IPS-11a (cell line): ENCODE measurements around the gene MAGEA12.
"Not testable (repeated sequence)": the region's sequence is repeated elsewhere in the genome, so short reads cannot be mapped to it uniquely, and the experiment has no call there.

Source experiments
- H3K4me3 ChIP-seq: one replicate; pipeline ENCODE4 v1.5.1; 2013; ENCODE audit warnings: low read depth, low read length, control low read depth

The MAGEA12 gene, protein sequence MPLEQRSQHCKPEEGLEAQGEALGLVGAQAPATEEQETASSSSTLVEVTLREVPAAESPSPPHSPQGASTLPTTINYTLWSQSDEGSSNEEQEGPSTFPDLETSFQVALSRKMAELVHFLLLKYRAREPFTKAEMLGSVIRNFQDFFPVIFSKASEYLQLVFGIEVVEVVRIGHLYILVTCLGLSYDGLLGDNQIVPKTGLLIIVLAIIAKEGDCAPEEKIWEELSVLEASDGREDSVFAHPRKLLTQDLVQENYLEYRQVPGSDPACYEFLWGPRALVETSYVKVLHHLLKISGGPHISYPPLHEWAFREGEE

DNA sequence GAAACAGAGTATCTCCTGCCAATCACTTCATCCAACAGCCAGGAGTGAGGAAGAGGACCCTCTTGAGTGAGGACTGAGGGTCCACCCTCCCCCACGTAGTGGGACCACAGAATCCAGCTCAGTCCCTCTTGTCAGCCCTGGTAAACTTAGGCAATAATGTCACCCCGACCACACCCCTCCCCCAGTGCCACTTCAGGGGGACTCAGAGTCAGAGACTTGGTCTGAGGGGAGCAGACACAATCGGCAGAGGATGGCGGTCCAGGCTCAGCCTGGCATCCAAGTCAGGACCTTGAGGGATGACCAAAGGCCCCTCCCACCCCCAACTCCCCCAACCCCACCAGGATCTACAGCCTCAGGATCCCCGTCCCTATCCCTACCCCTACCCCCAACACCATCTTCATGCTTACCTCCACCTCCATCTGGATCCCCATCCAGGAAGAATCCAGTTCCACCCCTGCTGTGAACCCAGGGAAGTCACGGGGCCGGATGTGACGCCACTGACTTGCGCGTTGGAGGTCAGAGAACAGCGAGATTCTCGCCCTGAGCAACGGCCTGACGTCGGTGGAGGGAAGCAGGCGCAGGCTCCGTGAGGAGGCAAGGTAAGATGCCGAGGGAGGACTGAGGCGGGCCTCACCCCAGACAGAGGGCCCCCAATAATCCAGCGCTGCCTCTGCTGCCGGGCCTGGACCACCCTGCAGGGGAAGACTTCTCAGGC is at the start of gene MAGEA12, which contains the start of gene CSAG1:
Gene MAGEA12 (plus strand): TSS at position 497 of the 715 bp plus-strand sequence. CDS start 2,405 bp downstream, outside the sequence.
Gene CSAG1 (minus strand): TSS at position 461 of the 715 bp plus-strand sequence. CDS start 1,261 bp downstream, outside the sequence.
- no peak within 1 kb of the TSS for H3K4me3 ChIP-seq

DNA sequence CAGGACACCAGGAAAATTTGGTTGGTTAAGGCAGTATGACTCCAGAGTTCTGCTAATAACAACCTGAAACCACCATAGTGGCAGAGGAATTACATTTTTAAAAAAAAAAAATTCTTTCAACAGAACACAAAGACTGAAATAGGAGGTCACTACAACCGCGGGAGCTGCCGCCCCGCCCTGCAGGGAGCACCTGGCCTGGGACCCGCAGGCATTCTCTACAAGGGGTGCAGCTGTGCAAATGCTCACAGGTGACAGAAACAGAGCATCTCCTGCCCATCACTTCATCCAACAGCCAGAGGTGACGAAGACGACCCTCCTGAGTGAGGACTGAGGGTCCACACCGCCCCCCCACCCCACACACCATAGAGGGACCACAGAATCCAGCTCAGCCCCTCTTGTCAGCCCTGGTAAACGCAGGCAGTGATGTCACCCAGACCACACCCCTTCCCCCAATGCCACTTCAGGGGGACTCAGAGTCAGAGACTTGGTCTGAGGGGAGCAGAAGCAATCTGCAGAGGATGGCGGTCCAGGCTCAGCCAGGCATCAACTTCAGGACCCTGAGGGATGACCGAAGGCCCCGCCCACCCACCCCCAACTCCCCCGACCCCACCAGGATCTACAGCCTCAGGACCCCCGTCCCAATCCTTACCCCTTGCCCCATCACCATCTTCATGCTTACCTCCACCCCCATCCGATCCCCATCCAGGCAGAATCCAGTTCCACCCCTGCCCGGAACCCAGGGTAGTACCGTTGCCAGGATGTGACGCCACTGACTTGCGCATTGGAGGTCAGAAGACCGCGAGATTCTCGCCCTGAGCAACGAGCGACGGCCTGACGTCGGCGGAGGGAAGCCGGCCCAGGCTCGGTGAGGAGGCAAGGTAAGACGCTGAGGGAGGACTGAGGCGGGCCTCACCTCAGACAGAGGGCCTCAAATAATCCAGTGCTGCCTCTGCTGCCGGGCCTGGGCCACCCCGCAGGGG is 35.3 kb upstream of the MAGEA12 start, which contains the start of gene MAGEA3:
Gene MAGEA3 (plus strand): TSS at position 843 of the 980 bp plus-strand sequence. CDS start 2,039 bp downstream, outside the sequence.
- not testable (repeated sequence) for H3K4me3 ChIP-seq

DNA sequence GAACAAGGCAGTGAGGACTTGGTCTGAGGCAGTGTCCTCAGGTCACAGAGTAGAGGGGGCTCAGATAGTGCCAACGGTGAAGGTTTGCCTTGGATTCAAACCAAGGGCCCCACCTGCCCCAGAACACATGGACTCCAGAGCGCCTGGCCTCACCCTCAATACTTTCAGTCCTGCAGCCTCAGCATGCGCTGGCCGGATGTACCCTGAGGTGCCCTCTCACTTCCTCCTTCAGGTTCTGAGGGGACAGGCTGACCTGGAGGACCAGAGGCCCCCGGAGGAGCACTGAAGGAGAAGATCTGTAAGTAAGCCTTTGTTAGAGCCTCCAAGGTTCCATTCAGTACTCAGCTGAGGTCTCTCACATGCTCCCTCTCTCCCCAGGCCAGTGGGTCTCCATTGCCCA is 33.2 kb upstream of the MAGEA12 start:
- H3K4me3 ChIP-seq: not testable (repeated sequence)

DNA sequence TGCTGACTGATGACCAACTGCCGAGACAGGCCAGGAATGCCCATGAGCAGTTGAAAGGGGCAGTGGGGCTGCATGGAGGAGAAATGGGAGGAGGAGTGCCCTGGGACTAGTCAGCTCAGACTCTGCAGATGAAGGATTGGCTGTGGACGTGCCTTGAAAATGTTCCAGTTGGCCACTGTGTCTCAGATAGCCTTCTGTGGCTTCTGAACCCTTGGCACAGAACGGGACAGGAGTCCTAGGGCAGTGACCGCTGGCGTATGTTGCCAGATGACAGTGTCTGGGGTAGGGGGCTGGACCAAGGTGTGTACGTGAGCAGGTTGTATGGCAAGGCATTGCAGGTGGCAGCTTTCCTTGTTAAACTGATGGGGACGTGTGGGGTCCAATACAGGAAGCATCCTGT is 27.1 kb upstream of the MAGEA12 start:
- H3K4me3 ChIP-seq: not testable (repeated sequence)

DNA sequence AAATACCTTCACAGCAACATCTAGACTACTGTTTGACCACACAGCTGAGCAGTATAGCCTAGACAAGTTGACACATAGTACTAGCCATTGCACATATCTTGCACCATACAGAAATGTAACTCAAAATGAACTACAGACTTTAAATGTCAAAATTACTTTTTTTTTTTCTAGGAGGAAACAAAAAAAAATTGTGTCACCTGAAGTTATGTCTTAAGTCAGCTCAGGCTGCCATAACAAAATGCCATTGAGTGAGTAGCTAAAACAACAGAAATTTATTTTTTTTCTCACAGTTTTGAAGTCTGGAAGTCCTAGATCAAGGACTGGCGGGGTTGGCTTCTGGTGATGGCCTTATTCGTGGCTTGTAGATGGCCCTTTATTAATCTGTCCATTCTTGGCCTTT is 24.4 kb upstream of the MAGEA12 start, which contains the start of gene CSAG2:
Gene CSAG2 (minus strand): TSS at position 101 of the 400 bp plus-strand sequence. CDS start 161 bp downstream, outside the sequence.
- not testable (repeated sequence) for H3K4me3 ChIP-seq

DNA sequence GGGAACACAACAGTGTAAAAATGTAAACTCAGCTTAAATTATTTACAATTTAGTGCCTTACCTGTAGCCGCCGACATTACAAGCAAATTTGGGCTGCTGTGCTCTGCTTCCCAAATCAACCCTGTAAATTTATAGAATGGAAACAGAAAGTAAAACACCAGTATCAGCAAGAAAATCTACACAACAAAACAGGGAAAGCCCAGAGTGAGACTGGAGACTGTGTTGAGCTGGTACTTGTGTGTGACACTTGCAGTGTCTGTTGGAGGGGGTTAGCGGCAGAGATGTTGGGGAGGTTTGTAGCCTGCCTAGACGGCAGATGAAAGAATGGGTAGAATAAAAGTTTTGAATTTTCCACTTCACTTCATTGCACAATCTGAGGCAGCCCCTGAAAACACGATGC is 20.4 kb upstream of the MAGEA12 start:
- H3K4me3 ChIP-seq: not testable (repeated sequence)

DNA sequence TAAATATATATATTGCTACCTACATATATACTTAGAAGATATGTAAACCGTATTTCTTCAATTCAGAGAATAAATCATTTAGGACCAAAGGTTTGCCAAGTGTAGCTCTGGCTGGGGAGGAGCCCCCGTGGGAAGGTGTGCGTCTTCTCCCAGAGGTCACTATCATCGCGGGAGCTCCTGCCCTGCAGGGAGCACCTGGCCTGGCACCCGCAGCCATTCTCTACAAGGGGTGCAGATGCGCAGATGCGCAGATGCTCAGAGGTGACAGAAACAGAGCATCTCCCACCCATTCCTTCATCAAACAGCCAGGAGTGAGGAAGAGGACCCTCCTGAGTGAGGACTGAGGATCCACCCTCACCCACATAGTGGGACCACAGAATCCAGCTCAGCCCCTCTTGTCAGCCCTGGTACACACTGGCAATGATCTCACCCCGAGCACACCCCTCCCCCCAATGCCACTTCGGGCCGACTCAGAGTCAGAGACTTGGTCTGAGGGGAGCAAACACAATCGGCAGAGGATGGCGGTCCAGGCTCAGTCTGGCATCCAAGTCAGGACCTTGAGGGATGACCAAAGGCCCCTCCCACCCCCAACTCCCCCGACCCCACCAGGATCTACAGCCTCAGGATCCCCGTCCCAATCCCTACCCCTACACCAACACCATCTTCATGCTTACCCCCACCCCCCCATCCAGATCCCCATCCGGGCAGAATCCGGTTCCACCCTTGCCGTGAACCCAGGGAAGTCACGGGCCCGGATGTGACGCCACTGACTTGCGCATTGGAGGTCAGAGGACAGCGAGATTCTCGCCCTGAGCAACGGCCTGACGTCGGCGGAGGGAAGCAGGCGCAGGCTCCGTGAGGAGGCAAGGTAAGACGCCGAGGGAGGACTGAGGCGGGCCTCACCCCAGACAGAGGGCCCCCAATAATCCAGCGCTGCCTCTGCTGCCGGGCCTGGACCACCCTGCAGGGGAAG is 19.5 kb upstream of the MAGEA12 start, which contains the start of gene MAGEA2B:
Gene MAGEA2B (plus strand): TSS at position 814 of the 973 bp plus-strand sequence. CDS start 2,479 bp downstream, outside the sequence.
- not testable (repeated sequence) for H3K4me3 ChIP-seq

DNA sequence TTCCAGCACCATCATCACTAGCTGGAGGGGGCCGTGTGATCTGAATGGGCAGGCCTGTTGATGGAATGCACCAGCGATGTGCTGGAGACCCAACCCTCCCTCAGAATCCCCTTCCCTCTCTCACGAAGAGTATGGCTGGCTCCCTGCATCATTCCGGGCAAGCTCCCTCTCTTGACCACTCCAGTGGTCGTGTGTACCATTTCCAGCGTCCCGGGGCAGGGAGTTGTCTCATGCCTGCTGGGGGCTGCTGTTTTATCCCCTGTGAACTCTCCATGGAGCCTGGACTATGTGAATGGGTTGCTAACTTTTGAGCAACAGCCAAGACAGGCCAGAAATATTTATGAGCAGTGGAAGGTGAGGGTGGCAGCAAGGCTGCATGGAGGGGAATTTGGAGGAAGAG is 8.1 kb upstream of the MAGEA12 start:
- H3K4me3 ChIP-seq: no peak overlapping the region

DNA sequence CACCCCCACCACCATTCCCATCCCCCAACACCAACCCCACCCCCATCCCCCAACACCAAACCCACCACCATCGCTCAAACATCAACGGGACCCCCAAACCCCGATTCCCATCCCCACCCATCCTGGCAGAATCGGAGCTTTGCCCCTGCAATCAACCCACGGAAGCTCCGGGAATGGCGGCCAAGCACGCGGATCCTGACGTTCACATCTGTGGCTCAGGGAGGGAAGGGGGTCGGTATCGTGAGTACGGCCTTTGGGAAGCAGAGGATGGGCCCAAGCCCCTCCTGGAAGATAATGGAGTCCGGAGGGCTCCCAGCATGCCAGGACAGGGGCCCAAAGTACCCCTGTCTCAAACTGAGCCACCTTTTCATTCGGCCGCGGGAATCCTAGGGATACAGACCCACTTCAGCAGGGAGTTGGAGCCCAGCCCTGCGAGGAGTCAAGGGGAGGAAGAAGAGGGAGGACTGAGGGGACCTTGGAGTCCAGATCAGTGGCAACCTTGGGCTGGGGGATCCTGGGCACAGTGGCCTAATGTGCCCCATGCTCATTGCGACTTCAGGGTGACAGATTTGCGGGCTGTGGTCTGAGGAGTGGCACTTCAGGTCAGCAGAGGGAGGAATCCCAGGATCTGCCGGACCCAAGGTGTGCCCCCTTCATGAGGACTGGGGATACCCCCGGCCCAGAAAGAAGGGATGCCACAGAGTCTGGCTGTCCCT is 744 bp downstream of the MAGEA12 start:
- not testable (repeated sequence) for H3K4me3 ChIP-seq

DNA sequence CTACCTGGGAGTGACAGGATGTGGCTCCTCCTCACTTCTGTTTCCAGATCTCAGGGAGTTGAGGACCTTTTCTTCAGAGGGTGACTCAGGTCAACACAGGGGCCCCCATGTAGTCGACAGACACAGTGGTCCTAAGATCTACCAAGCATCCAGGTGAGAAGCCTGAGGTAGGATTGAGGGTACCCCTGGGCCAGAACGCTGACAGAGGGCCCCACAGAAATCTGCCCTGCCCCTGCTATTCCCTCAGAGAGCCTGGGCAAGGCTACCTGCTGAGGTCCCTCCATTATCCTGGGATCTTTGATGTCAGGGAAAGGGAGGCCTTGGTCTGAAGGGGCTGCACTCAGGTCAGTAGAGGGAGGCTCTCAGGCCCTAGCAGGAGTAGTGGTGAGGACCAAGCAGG is 1.5 kb downstream of the MAGEA12 start:
- H3K4me3 ChIP-seq: no peak overlapping the region

DNA sequence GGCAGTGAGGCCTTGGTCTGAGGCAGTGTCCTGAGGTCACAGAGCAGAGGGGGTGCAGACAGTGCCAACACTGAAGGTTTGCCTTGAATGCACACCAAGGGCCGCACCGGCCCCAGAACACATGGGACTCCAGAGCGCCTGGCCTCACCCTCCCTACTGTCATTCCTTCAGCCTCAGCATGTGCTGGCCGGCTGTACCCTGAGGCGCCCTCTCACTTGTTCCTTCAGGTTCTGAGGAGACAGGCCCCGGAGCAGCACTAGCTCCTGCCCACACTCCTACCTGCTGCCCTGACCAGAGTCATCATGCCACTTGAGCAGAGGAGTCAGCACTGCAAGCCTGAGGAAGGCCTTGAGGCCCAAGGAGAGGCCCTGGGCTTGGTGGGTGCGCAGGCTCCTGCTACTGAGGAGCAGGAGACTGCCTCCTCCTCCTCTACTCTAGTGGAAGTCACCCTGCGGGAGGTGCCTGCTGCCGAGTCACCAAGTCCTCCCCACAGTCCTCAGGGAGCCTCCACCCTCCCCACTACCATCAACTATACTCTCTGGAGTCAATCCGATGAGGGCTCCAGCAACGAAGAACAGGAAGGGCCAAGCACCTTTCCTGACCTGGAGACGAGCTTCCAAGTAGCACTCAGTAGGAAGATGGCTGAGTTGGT is 2.4 kb downstream of the MAGEA12 start:
- H3K4me3 ChIP-seq: no peak overlapping the region

DNA sequence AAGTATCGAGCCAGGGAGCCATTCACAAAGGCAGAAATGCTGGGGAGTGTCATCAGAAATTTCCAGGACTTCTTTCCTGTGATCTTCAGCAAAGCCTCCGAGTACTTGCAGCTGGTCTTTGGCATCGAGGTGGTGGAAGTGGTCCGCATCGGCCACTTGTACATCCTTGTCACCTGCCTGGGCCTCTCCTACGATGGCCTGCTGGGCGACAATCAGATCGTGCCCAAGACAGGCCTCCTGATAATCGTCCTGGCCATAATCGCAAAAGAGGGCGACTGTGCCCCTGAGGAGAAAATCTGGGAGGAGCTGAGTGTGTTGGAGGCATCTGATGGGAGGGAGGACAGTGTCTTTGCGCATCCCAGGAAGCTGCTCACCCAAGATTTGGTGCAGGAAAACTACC is 3.0 kb downstream of the MAGEA12 start:
- H3K4me3 ChIP-seq: not testable (repeated sequence)

DNA sequence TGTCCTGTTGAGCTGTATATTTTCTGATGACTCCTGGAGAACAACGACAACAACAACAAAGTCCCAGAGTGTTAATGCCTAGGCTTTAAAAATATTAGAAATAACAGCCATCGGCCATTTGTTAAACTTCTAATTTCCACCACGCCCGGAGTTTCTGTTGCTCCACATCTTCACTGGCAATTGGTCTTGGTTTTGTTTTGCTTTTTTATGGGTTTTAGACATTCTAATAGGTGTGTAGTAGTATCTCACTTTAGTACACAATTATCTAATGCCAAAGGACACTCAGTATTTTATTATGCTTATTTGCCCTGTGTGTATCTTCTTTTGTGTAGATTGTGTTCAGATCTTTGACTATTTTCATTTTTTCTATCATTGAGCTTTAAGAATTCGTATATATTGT is 5.0 kb downstream of the MAGEA12 start:
- no peak overlapping the region for H3K4me3 ChIP-seq

DNA sequence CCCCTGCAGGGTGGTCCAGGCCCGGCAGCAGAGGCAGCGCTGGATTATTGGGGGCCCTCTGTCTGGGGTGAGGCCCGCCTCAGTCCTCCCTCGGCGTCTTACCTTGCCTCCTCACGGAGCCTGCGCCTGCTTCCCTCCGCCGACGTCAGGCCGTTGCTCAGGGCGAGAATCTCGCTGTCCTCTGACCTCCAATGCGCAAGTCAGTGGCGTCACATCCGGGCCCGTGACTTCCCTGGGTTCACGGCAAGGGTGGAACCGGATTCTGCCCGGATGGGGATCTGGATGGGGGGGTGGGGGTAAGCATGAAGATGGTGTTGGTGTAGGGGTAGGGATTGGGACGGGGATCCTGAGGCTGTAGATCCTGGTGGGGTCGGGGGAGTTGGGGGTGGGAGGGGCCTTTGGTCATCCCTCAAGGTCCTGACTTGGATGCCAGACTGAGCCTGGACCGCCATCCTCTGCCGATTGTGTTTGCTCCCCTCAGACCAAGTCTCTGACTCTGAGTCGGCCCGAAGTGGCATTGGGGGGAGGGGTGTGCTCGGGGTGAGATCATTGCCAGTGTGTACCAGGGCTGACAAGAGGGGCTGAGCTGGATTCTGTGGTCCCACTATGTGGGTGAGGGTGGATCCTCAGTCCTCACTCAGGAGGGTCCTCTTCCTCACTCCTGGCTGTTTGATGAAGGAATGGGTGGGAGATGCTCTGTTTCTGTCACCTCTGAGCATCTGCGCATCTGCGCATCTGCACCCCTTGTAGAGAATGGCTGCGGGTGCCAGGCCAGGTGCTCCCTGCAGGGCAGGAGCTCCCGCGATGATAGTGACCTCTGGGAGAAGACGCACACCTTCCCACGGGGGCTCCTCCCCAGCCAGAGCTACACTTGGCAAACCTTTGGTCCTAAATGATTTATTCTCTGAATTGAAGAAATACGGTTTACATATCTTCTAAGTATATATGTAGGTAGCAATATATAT is 20.4 kb downstream of the MAGEA12 start, which contains the start of gene MAGEA2:
Gene MAGEA2 (minus strand): TSS at position 157 of the 965 bp plus-strand sequence. CDS start 2,479 bp downstream, outside the sequence.
- not testable (repeated sequence) for H3K4me3 ChIP-seq

DNA sequence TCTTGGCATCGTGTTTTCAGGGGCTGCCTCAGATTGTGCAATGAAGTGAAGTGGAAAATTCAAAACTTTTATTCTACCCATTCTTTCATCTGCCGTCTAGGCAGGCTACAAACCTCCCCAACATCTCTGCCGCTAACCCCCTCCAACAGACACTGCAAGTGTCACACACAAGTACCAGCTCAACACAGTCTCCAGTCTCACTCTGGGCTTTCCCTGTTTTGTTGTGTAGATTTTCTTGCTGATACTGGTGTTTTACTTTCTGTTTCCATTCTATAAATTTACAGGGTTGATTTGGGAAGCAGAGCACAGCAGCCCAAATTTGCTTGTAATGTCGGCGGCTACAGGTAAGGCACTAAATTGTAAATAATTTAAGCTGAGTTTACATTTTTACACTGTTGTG is 21.3 kb downstream of the MAGEA12 start:
- H3K4me3 ChIP-seq: not testable (repeated sequence)

DNA sequence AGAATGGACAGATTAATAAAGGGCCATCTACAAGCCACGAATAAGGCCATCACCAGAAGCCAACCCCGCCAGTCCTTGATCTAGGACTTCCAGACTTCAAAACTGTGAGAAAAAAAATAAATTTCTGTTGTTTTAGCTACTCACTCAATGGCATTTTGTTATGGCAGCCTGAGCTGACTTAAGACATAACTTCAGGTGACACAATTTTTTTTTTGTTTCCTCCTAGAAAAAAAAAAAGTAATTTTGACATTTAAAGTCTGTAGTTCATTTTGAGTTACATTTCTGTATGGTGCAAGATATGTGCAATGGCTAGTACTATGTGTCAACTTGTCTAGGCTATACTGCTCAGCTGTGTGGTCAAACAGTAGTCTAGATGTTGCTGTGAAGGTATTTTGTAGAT is 25.4 kb downstream of the MAGEA12 start, which contains the start of gene CSAG3:
Gene CSAG3 (plus strand): TSS at position 301 of the 400 bp plus-strand sequence.
- not testable (repeated sequence) for H3K4me3 ChIP-seq

DNA sequence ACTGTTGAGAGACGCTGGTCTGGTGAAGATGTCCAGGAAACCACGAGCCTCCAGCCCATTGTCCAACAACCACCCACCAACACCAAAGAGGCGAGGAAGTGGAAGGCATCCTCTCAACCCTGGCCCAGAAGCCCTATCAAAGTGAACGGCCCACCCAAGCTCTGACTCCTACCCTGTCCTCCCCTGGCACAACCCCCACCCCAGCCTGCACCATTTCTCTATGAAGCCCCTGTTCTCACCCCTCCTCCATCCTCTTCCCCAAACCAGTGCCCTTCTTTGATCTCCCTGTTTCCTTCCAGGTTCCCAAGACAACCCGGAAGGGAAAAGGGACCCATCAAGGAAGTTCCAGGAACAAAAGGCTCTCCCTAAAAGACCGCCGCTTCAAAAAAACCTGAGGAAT is 26.0 kb downstream of the MAGEA12 start:
- not testable (repeated sequence) for H3K4me3 ChIP-seq
